ENCODE results near the gene LDHA. TPM values are rescaled to one million over a fixed set of nuclear protein-coding genes. Genes with fewer than 3 reads are reported as not detected.

The LDHA gene
- total and polyA plus RNA-seq, 9 of the 15 experiments (the other 6 are each of a cell fraction or from before 2014, with no cell fraction given) = 535 to 3,001 (median 926) TPM

- 82% methylated on average over 4 of the region's 4 CpGs for WGBS (ENCODE audit: insufficient coverage, low coverage, missing lambda C conversion rate)
- in situ Hi-C loops (cut with MboI) = no loop called here
- CTCF ChIA-PET (ENCODE audit: low intra/inter-chr PET ratio) = no interaction called here
Observed at GRCh38 chr11:18358646-18359045, 35.7 kb upstream of the LDHA start.

More at GRCh38 chr11:18358646-18359045, 35.7 kb upstream of the LDHA start:
- no peak overlapping the region for H3K4me3 ChIP-seq
- no peak for DNase-seq (ENCODE audit: extremely low read depth in 1 of 4, low spot score in 3 of 4)
- no peak overlapping the region for H3K4me2 ChIP-seq (ENCODE audit: insufficient read depth, low read length)
- no peaks in the 10 kb centered on the region for H3K9me3 ChIP-seq (replicated peaks; ENCODE audit: control insufficient read depth, insufficient read depth, low read depth, low read length)
- H3K36me3 ChIP-seq (ENCODE audit: control insufficient read depth, insufficient read depth, low read length) = peaks cover 87% of the 10 kb centered on the region
- BruUV-seq (replicated peaks) = no TSS peak
- POLR2A ChIA-PET = interaction anchor here (0.9 to 1.0 kb wide), 2 partner anchors 10 to 37 kb away, joined by 3 read pairs; no protein-coding TSS in a partner anchor
- intact Hi-C loops (cut with micrococcal nuclease) = no loop called here
- H3K9ac ChIP-seq (ENCODE audit: insufficient read depth in 1 of 2, low read depth in 2 of 2, low read length in 2 of 2) = no peak overlapping the region
- TF ChIP-seq CHD4 (IDR thresholded peaks at IDR 0.05; ENCODE audit: insufficient read depth, insufficient replicate concordance, low read depth, low read length, poor library complexity, severe bottlenecking) (peak; percentile 66), ADNP (tag; IDR thresholded peaks at IDR 0.05) (peak; percentile 57; the same call in 1 of the 2 replicates), RCOR1 (IDR thresholded peaks at IDR 0.05; ENCODE audit: borderline replicate concordance in 1 of 2, low read depth in 2 of 2, low read length in 2 of 2) (0 out of 4 replicates have a peak, but pooled peaks of 1 of the 2 experiments have one; percentile 17), NR1H2 (CRISPR knock-in tag; IDR thresholded peaks at IDR 0.05) (no peak), ARNT (IDR thresholded peaks at IDR 0.05) (no peak), EP400 (IDR thresholded peaks at IDR 0.05) (no peak), E2F3 (CRISPR knock-in tag; IDR thresholded peaks at IDR 0.05) (no peak), ZBTB9 (CRISPR knock-in tag; IDR thresholded peaks at IDR 0.05) (no peak), ZNF274 (IDR thresholded peaks at IDR 0.05; ENCODE audit: borderline replicate concordance, low read depth, low read length) (no peak), BCOR (IDR thresholded peaks at IDR 0.05) (peak; percentile 78), KDM1A (IDR thresholded peaks at IDR 0.05) (peak in 1 of 2 experiments; percentile 33; a peak in 1 of 4 replicates), RBM25 (IDR thresholded peaks at IDR 0.05; ENCODE audit: low read depth, low read length, severe bottlenecking) (peak; percentile 98), SMARCA5 (IDR thresholded peaks at IDR 0.05) (0 out of 2 replicates have a peak, but pooled peaks have one; percentile 36), PML (IDR thresholded peaks at IDR 0.05; ENCODE audit: low read length) (no peak)
- no peaks in the 10 kb centered on the region for H4K20me1 ChIP-seq (replicated peaks; ENCODE audit: control insufficient read depth, insufficient read depth, low read length)
- no peak overlapping the region for H2AFZ ChIP-seq (ENCODE audit: low read depth, low read length)
- H3K9me1 ChIP-seq (ENCODE audit: control insufficient read depth, insufficient read depth, low read length) = no peaks in the 10 kb centered on the region
- no peak for ATAC-seq
- FAIRE-seq = no peak
- H3K27me3 ChIP-seq (ENCODE audit: control insufficient read depth in 2 of 2, insufficient read depth in 2 of 2, low read length in 2 of 2) = no peaks in the 10 kb centered on the region
- H3K79me2 ChIP-seq (ENCODE audit: control insufficient read depth, insufficient read depth, low read length) = no peaks in the 10 kb centered on the region
- H3K4me1 ChIP-seq (replicated peaks in 1 of 2; ENCODE audit: control insufficient read depth in 2 of 2, insufficient read depth in 2 of 2, low read length in 2 of 2) = no peaks in the 10 kb centered on the region; a peak in 1 of 5 replicates
- no peak overlapping the region for H3K27ac ChIP-seq (ENCODE audit: extremely low read depth, low read depth, low read length)
